WTC11 (cell line): ENCODE results near the gene SEPTIN1.

Source experiments
- CREM ChIP-seq: sonication (generic); formaldehyde crosslinking; IDR thresholded peaks from 2 replicates; pipeline ENCODE4 v1.8.1; 2022; ENCODE audit warnings: mild to moderate bottlenecking, missing genetic modification reagents, moderate library complexity
- ELF4 ChIP-seq: sonication (generic); formaldehyde crosslinking; IDR thresholded peaks from 2 replicates; pipeline ENCODE4 v1.8.1; 2022; ENCODE audit warnings: low read depth, mild to moderate bottlenecking, moderate library complexity, missing genetic modification reagents
- GRHL2 ChIP-seq: fragments of 250-450 bp; sonication (Bioruptor Pico); IDR thresholded peaks from 2 replicates; pipeline ENCODE4 v1.8.0; 2022; ENCODE audit warnings: mild to moderate bottlenecking, moderate library complexity; ENCODE audit not compliant: insufficient replicate concordance, severe bottlenecking
- SMAD4 ChIP-seq: sonication (generic); formaldehyde crosslinking; IDR thresholded peaks from 2 replicates; pipeline ENCODE4 v1.8.0; 2022; ENCODE audit warnings: mild to moderate bottlenecking, missing genetic modification reagents
- SP1 ChIP-seq: sonication (generic); formaldehyde crosslinking; conservative IDR thresholded peaks from 2 replicates; pipeline ENCODE4 v1.8.1; 2022; ENCODE audit warnings: missing genetic modification reagents
- TEAD4 ChIP-seq: sonication (generic); formaldehyde crosslinking; IDR thresholded peaks from 2 replicates; pipeline ENCODE4 v1.8.0; 2022; ENCODE audit warnings: mild to moderate bottlenecking, missing genetic modification reagents
- ZNF121 ChIP-seq: sonication (generic); formaldehyde crosslinking; IDR thresholded peaks from 2 replicates; pipeline ENCODE4 v1.8.0; 2023; ENCODE audit warnings: missing genetic modification reagents
- TF ChIP-seq, protein P1 (sequence below): fragments of 200-600 bp; IDR thresholded peaks from 2 replicates; pipeline ENCODE4 v1.8.0; 2022; ENCODE audit warnings: antibody characterized with exemption
- TF ChIP-seq, protein P2 (sequence below): sonication (generic); formaldehyde crosslinking; IDR thresholded peaks from 2 replicates; pipeline ENCODE4 v1.8.0; 2022; ENCODE audit warnings: mild to moderate bottlenecking, missing genetic modification reagents
- TF ChIP-seq, protein P3 (sequence below): sonication (generic); formaldehyde crosslinking; IDR thresholded peaks from 2 replicates; pipeline ENCODE4 v1.8.0; 2023; ENCODE audit warnings: missing genetic modification reagents, mild to moderate bottlenecking, borderline replicate concordance
- TF ChIP-seq, protein P4 (sequence below): sonication (generic); formaldehyde crosslinking; IDR thresholded peaks from 2 replicates; pipeline ENCODE4 v1.8.1; 2023; ENCODE audit warnings: mild to moderate bottlenecking, missing genetic modification reagents, moderate library complexity
- TF ChIP-seq, protein P5 (sequence below): fragments of 250-450 bp; sonication (Bioruptor Pico); IDR thresholded peaks from 2 replicates; pipeline ENCODE4 v1.8.0; 2021; ENCODE audit warnings: mild to moderate bottlenecking
- TF ChIP-seq, protein P6 (sequence below): fragments of 250-450 bp; sonication (Bioruptor Pico); IDR thresholded peaks from 2 replicates; pipeline ENCODE4 v1.9.0; 2021; ENCODE audit warnings: mild to moderate bottlenecking
- TF ChIP-seq, protein P7 (sequence below): sonication (generic); formaldehyde crosslinking; IDR thresholded peaks from 2 replicates; pipeline ENCODE4 v1.8.1; 2023; ENCODE audit warnings: mild to moderate bottlenecking, missing genetic modification reagents, borderline replicate concordance

DNA sequence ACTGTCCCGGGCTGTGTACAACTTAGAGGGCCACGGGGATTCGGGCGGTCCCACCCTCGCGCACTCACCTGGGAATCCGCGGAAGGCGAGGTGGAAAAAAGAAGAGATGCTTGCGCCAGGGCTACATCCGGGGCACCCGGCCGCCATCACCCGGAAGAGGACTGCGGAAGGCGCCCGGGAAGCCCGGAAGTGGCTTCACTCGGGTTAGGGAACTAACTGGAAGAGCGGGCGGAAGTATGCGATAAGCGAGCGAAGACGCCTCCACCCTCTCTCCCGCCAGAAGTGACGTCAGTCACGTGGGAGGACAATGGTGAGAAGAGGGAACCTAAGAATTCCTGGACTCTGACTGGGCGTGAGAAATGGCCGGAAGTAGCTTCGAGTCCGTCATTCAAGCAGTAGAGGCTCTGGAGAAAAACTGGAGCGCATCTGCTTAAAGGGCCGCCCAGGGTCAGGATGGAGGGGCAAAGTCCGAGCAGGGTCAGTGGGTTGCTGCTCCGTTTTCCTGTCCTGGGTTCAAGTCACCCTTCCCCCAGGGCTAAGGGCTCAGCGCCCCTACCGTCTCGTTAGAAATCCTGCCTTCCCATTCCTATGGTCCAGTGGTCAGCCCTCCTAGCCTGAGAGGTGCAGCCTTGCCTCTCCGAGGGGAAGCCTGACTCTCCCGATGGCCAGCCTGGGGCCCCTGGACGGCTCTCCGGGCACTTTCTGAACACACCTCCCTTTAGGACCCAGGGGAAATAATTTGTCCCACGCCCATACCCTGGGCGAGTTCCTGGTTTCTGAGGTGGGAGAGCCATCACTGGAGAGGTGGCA, 27.0 kb downstream of the SEPTIN1 start, which contains the start of gene CD2BP2:
- TF ChIP-seq, protein P1, sequence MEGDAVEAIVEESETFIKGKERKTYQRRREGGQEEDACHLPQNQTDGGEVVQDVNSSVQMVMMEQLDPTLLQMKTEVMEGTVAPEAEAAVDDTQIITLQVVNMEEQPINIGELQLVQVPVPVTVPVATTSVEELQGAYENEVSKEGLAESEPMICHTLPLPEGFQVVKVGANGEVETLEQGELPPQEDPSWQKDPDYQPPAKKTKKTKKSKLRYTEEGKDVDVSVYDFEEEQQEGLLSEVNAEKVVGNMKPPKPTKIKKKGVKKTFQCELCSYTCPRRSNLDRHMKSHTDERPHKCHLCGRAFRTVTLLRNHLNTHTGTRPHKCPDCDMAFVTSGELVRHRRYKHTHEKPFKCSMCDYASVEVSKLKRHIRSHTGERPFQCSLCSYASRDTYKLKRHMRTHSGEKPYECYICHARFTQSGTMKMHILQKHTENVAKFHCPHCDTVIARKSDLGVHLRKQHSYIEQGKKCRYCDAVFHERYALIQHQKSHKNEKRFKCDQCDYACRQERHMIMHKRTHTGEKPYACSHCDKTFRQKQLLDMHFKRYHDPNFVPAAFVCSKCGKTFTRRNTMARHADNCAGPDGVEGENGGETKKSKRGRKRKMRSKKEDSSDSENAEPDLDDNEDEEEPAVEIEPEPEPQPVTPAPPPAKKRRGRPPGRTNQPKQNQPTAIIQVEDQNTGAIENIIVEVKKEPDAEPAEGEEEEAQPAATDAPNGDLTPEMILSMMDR = no peak
- TF ChIP-seq, protein P2, sequence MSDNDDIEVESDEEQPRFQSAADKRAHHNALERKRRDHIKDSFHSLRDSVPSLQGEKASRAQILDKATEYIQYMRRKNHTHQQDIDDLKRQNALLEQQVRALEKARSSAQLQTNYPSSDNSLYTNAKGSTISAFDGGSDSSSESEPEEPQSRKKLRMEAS (CRISPR knock-in tag) = peak; percentile 78
- TF ChIP-seq SP1 (CRISPR knock-in tag) (peak; percentile 79), TEAD4 (CRISPR knock-in tag) (no peak), ZNF121 (CRISPR knock-in tag) (no peak), SMAD4 (CRISPR knock-in tag) (no peak), CREM (CRISPR knock-in tag) (peak; percentile 81; the same call in 1 of the 2 replicates), ELF4 (CRISPR knock-in tag) (no peak), GRHL2 (CRISPR knock-in tag) (no peak)
- TF ChIP-seq, protein P3, sequence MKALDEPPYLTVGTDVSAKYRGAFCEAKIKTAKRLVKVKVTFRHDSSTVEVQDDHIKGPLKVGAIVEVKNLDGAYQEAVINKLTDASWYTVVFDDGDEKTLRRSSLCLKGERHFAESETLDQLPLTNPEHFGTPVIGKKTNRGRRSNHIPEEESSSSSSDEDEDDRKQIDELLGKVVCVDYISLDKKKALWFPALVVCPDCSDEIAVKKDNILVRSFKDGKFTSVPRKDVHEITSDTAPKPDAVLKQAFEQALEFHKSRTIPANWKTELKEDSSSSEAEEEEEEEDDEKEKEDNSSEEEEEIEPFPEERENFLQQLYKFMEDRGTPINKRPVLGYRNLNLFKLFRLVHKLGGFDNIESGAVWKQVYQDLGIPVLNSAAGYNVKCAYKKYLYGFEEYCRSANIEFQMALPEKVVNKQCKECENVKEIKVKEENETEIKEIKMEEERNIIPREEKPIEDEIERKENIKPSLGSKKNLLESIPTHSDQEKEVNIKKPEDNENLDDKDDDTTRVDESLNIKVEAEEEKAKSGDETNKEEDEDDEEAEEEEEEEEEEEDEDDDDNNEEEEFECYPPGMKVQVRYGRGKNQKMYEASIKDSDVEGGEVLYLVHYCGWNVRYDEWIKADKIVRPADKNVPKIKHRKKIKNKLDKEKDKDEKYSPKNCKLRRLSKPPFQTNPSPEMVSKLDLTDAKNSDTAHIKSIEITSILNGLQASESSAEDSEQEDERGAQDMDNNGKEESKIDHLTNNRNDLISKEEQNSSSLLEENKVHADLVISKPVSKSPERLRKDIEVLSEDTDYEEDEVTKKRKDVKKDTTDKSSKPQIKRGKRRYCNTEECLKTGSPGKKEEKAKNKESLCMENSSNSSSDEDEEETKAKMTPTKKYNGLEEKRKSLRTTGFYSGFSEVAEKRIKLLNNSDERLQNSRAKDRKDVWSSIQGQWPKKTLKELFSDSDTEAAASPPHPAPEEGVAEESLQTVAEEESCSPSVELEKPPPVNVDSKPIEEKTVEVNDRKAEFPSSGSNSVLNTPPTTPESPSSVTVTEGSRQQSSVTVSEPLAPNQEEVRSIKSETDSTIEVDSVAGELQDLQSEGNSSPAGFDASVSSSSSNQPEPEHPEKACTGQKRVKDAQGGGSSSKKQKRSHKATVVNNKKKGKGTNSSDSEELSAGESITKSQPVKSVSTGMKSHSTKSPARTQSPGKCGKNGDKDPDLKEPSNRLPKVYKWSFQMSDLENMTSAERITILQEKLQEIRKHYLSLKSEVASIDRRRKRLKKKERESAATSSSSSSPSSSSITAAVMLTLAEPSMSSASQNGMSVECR (CRISPR knock-in tag) = peak; percentile 67; the same call in 1 of the 2 replicates
- TF ChIP-seq, protein P4, sequence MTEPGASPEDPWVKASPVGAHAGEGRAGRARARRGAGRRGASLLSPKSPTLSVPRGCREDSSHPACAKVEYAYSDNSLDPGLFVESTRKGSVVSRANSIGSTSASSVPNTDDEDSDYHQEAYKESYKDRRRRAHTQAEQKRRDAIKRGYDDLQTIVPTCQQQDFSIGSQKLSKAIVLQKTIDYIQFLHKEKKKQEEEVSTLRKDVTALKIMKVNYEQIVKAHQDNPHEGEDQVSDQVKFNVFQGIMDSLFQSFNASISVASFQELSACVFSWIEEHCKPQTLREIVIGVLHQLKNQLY = no peak
- TF ChIP-seq, protein P5, sequence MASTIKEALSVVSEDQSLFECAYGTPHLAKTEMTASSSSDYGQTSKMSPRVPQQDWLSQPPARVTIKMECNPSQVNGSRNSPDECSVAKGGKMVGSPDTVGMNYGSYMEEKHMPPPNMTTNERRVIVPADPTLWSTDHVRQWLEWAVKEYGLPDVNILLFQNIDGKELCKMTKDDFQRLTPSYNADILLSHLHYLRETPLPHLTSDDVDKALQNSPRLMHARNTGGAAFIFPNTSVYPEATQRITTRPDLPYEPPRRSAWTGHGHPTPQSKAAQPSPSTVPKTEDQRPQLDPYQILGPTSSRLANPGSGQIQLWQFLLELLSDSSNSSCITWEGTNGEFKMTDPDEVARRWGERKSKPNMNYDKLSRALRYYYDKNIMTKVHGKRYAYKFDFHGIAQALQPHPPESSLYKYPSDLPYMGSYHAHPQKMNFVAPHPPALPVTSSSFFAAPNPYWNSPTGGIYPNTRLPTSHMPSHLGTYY (CRISPR knock-in tag) = no peak
- TF ChIP-seq, protein P6, sequence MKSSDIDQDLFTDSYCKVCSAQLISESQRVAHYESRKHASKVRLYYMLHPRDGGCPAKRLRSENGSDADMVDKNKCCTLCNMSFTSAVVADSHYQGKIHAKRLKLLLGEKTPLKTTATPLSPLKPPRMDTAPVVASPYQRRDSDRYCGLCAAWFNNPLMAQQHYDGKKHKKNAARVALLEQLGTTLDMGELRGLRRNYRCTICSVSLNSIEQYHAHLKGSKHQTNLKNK (CRISPR knock-in tag) = no peak; the same call in 1 of the 2 replicates
- TF ChIP-seq, protein P7, sequence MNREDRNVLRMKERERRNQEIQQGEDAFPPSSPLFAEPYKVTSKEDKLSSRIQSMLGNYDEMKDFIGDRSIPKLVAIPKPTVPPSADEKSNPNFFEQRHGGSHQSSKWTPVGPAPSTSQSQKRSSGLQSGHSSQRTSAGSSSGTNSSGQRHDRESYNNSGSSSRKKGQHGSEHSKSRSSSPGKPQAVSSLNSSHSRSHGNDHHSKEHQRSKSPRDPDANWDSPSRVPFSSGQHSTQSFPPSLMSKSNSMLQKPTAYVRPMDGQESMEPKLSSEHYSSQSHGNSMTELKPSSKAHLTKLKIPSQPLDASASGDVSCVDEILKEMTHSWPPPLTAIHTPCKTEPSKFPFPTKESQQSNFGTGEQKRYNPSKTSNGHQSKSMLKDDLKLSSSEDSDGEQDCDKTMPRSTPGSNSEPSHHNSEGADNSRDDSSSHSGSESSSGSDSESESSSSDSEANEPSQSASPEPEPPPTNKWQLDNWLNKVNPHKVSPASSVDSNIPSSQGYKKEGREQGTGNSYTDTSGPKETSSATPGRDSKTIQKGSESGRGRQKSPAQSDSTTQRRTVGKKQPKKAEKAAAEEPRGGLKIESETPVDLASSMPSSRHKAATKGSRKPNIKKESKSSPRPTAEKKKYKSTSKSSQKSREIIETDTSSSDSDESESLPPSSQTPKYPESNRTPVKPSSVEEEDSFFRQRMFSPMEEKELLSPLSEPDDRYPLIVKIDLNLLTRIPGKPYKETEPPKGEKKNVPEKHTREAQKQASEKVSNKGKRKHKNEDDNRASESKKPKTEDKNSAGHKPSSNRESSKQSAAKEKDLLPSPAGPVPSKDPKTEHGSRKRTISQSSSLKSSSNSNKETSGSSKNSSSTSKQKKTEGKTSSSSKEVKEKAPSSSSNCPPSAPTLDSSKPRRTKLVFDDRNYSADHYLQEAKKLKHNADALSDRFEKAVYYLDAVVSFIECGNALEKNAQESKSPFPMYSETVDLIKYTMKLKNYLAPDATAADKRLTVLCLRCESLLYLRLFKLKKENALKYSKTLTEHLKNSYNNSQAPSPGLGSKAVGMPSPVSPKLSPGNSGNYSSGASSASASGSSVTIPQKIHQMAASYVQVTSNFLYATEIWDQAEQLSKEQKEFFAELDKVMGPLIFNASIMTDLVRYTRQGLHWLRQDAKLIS = no peak; the same call in 1 of the 2 replicates
